ENCODE measurements around the gene AK8. TPM values are rescaled to one million over a fixed set of nuclear protein-coding genes. Genes with fewer than 3 reads are reported as not detected.

AK8 gene
- total RNA-seq, 2 donors from 2014 or later, result 0.19 TPM; not detected in 1

DNA sequence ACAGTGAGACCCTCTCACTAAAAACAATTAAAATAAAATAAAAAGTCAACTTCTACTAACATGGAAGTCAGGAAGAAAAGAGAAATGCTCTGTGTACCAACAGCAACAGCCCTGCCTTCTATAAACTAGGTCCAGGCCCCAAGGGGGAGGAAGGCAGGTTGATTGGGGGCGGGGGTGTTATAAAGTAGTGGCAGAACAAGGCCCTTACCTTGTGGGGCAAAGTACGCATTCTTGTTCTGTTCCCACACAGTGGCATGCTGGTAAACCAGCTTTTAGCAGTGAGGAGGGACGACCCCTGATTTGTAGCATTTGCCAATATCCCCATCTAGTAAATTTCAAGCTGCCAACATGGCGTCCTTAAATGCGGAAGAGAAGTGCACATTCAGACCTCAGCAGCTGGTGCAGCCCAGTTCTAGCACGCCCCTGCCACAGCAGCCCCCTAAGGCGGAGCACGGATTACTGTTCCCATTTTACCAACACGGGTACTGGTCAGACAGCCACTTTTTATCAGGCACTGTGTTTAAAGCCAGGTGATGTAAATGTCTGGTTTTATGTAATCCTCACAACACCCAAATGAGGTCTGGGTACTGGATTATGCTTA is 138.3 kb downstream of the AK8 start:
- DNase-seq (ENCODE audit: low spot score), result no peak
- Histone ChIP-seq H3K36me3 (no peaks in the 10 kb centered on the region), H3K27ac (no peak overlapping the region), H3K4me3 (no peak overlapping the region), H3K4me1 (no peaks in the 10 kb centered on the region), H3K9me3 (no peaks in the 10 kb centered on the region), H3K27me3 (no peaks in the 10 kb centered on the region)
- TF ChIP-seq CTCF (IDR thresholded peaks at IDR 0.05), result no peak

DNA sequence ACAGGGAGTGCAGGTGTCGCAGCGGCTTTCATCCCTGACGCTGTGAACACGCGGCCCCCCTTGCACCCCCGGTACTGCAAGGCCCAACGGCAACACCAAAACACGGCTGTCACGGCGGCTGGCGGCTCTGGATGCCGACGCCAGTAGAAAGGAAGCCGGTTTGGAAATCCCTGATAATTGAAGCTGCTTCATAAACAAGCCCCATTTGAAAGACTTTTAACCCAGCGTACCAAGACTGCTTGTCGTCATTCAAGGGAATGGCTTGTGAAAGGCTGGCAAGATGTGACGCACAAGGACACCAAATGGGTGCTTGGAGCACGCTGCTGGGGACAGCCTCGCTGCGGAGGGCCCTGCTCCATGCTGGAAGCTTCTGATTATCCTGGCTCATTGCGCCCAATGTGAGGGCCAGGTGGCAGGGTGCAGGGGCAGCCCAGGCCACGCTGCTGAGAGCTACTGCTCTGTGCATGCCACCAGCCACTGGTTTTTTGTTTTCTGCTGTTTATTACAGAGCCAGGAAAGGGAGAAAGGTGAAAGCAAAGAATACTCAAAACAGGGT is 144.7 kb downstream of the AK8 start:
- H3K27ac ChIP-seq, result no peak overlapping the region
- H3K36me3 ChIP-seq, result no peaks in the 10 kb centered on the region
- TF ChIP-seq CTCF (IDR thresholded peaks at IDR 0.05), result no peak
- no peaks in the 10 kb centered on the region for H3K9me3 ChIP-seq
- H3K4me3 ChIP-seq, result no peak overlapping the region
- no peaks in the 10 kb centered on the region for H3K27me3 ChIP-seq
- no peak for DNase-seq (ENCODE audit: low spot score)
- H3K4me1 ChIP-seq, result no peaks in the 10 kb centered on the region

DNA sequence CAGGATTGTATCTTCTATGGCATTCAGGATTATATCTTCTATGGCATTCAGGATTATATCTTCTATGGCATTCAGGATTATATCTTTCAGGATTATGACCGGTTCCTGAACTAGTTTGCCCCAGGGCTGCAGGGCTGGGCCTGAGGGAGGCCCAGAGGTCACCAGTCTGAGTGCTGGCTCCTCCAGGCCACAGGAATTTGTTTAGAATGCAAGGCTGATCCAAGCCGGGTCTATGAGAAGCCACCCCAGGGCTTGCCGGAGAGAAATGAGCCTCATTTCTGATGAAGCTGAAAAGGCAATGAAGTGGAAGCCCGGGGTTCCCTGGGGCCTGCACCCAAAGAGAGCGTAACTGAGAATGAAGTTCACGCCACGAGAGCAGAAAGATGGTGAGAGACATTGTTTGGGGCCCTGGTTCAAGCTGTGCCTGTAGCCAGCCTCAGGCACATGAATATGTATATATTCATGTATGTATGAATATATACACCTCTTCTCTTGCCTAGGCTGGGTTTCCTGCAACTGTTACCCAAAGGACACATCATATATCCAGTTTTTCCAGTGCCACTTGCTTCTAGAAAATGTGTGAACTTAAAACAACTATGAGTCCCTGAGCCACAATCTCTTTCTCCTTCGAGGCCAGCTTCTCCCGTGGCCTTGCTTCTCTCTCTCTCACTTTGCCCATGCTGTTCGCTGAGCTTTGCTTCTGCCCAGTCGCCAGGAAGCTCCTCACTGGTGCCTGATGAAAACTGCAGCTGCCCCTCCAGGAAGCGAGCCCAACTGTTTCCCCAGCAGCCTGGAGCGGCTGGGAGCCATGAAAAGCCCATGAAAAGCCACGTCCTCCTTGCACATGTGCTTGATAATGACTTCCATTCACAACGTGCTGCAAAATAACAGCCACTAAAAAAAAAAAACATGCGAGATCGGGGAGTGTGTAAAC is 145.5 kb downstream of the AK8 start:
- no peak for DNase-seq (ENCODE audit: low spot score)
- Histone ChIP-seq H3K4me3 (no peak overlapping the region), H3K9me3 (no peaks in the 10 kb centered on the region), H3K27ac (no peak overlapping the region), H3K27me3 (no peaks in the 10 kb centered on the region), H3K4me1 (no peaks in the 10 kb centered on the region), H3K36me3 (no peaks in the 10 kb centered on the region)
- TF ChIP-seq CTCF (IDR thresholded peaks at IDR 0.05), result no peak

- H3K36me3 ChIP-seq, result no peaks in the 10 kb centered on the region
- no peak overlapping the region for H3K4me3 ChIP-seq
- no peak overlapping the region for H3K27ac ChIP-seq
- DNase-seq (ENCODE audit: low spot score), result no peak
- H3K4me1 ChIP-seq, result no peaks in the 10 kb centered on the region
- H3K9me3 ChIP-seq, result no peaks in the 10 kb centered on the region
- TF ChIP-seq CTCF (IDR thresholded peaks at IDR 0.05), result no peak
- no peaks in the 10 kb centered on the region for H3K27me3 ChIP-seq
Observed at GRCh38 chr9:132731230-132731629, 146.9 kb downstream of the AK8 start.

DNA sequence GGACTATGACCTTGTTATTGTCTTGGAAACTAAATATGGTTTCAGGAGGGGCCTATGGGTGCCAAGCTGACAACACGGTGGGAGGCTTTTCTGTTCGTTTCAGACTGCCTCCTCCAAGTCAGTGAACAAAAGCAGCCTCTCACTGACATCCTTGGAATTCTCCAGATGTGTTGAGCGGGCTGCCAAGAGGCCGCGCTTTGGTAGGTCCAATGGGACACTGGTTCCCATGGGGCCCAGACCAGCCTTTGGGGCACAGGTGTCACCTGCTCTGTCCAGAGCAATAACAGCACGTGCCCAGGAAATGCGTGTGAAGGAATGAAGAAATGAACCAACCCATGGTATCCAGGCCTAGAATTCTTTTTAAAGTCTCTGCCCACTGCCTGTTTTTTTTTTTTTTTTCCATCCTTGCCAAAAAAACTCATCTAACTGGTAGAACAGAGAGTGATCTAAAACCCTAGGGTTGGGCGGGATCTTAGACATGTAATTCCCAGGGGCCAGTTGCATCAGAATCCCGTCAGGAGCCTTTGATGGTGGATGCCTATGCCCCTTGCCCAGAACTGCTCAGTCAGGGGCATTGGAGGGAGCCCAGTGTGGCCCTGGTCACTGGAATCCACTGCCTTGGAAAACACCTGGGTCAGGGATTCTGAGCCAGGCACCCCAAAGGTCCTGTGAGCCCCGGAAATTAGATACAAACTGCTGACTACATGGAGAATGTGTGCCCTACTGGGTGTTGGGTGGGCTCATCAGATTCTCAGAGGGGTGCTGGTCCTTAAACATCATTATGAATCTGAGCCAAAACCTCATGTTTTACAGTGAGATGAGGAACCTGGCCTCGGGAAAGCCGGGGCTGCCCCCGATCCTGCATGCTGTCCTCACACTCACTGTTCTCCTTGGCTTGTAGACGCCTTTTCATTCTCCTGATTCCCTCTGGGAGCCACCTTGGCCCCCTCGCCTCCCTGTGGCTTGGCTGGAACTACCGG is 147.7 kb downstream of the AK8 start:
- no peaks in the 10 kb centered on the region for H3K9me3 ChIP-seq
- no peak overlapping the region for H3K4me3 ChIP-seq
- no peaks in the 10 kb centered on the region for H3K4me1 ChIP-seq
- H3K27ac ChIP-seq, result no peak overlapping the region
- H3K27me3 ChIP-seq, result no peaks in the 10 kb centered on the region
- DNase-seq (ENCODE audit: low spot score), result no peak
- TF ChIP-seq CTCF (IDR thresholded peaks at IDR 0.05), result no peak
- H3K36me3 ChIP-seq, result no peaks in the 10 kb centered on the region
